ENCODE measurements around the gene SF3B2.

The SF3B2 gene

GRCh38 chr11:66072518-66072917 is 20.4 kb downstream of the SF3B2 start:
- TF ChIP-seq POLR2AphosphoS5 (IDR thresholded peaks at IDR 0.05; ENCODE audit: low read depth, low read length) (no peak), TAF1 (IDR thresholded peaks at IDR 0.05; ENCODE audit: borderline replicate concordance, insufficient read depth, low read length) (no peak), FOXP2 (optimal IDR thresholded peaks at IDR 0.05; ENCODE audit: borderline replicate concordance, extremely low read depth, extremely low read length, insufficient read depth) (no peak), REST (IDR thresholded peaks at IDR 0.05; ENCODE audit: insufficient read depth in 1 of 2, low read depth in 2 of 2, low read length in 2 of 2) (no peak), SIN3A (IDR thresholded peaks at IDR 0.05; ENCODE audit: borderline replicate concordance, insufficient read depth, low read length) (no peak)

- TF ChIP-seq TAF1 (IDR thresholded peaks at IDR 0.05; ENCODE audit: borderline replicate concordance, insufficient read depth, low read length) (no peak), SIN3A (IDR thresholded peaks at IDR 0.05; ENCODE audit: borderline replicate concordance, insufficient read depth, low read length) (no peak), REST (IDR thresholded peaks at IDR 0.05; ENCODE audit: insufficient read depth in 1 of 2, low read depth in 2 of 2, low read length in 2 of 2) (no peak), FOXP2 (optimal IDR thresholded peaks at IDR 0.05; ENCODE audit: borderline replicate concordance, extremely low read depth, extremely low read length, insufficient read depth) (no peak), POLR2AphosphoS5 (IDR thresholded peaks at IDR 0.05; ENCODE audit: low read depth, low read length) (no peak)
These were observed 21.5 kb downstream of the SF3B2 start for GRCh38 chr11:66073669-66074068.

GRCh38 chr11:66075273-66075672 is 23.1 kb downstream of the SF3B2 start:
- TF ChIP-seq SIN3A (IDR thresholded peaks at IDR 0.05; ENCODE audit: borderline replicate concordance, insufficient read depth, low read length) (no peak), TAF1 (IDR thresholded peaks at IDR 0.05; ENCODE audit: borderline replicate concordance, insufficient read depth, low read length) (no peak), FOXP2 (optimal IDR thresholded peaks at IDR 0.05; ENCODE audit: borderline replicate concordance, extremely low read depth, extremely low read length, insufficient read depth) (no peak), REST (IDR thresholded peaks at IDR 0.05; ENCODE audit: insufficient read depth in 1 of 2, low read depth in 2 of 2, low read length in 2 of 2) (no peak), POLR2AphosphoS5 (IDR thresholded peaks at IDR 0.05; ENCODE audit: low read depth, low read length) (no peak)

DNA sequence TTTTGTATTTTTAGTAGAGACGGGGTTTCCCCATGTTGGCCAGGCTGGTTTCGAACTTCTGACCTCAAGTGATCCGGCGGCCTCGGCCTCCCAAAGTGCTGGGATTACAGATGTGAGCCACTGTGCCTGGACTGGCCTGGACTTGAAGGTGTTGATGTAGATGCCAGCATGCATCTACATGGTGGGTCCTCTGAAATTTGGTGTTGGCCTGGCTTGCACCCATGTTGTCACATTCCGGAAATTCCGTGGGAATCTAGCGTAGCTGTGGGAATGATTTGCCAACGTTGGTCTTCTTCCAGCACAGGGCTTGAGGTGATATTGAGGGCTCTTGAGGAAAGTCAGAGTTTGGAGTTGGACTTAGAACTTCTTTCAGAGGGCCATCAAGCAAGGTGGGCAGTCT is 24.4 kb downstream of the SF3B2 start:
- no peak for TF ChIP-seq SIN3A (IDR thresholded peaks at IDR 0.05; ENCODE audit: borderline replicate concordance, insufficient read depth, low read length)
- TF ChIP-seq REST (IDR thresholded peaks at IDR 0.05; ENCODE audit: insufficient read depth in 1 of 2, low read depth in 2 of 2, low read length in 2 of 2) = no peak
- no peak for TF ChIP-seq FOXP2 (optimal IDR thresholded peaks at IDR 0.05; ENCODE audit: borderline replicate concordance, extremely low read depth, extremely low read length, insufficient read depth)
- no peak for TF ChIP-seq POLR2AphosphoS5 (IDR thresholded peaks at IDR 0.05; ENCODE audit: low read depth, low read length)
- TF ChIP-seq TAF1 (IDR thresholded peaks at IDR 0.05; ENCODE audit: borderline replicate concordance, insufficient read depth, low read length) = no peak

DNA sequence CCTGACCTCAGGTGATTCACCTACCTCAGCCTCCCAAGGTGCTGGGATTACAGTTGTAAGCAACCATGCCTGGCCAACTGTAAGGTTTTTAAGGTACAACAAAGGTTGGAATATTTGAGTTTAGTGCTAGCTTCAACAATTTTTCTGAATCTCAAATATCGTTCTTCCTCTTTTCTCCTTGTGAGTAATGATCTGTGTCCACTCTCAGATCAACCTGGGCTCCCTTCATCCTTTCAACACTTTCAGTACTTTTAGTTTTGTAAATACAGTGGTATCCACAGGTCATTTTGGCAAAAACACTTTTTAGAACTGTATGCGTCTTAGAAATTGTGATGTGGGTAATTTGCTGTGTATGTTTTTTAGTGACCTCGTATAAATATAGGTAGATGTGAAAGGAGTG is 25.8 kb downstream of the SF3B2 start:
- no peak for TF ChIP-seq TAF1 (IDR thresholded peaks at IDR 0.05; ENCODE audit: borderline replicate concordance, insufficient read depth, low read length)
- no peak for TF ChIP-seq POLR2AphosphoS5 (IDR thresholded peaks at IDR 0.05; ENCODE audit: low read depth, low read length)

Data from PFSK-1 (cell line).